Endothelial cell (in vitro differentiated cells): ENCODE data around the gene ASCL5. TPM values are rescaled to one million over a fixed set of nuclear protein-coding genes. Genes with fewer than 3 reads are reported as not detected.
A peak's percentile ranks its signal among the peaks of the same experiment; 100 is the strongest.

Experiments
- DNase-seq: peaks from one replicate; pipeline ENCODE4 v3.0.0; 2021; ENCODE audit warnings: low spot score
- H3K27ac Mint-ChIP-seq: one replicate; pipeline ENCODE4 v1.8.0; 2021; ENCODE audit warnings: mixed read lengths, inconsistent platforms; ENCODE audit not compliant: unreplicated experiment
- H3K27me3 Mint-ChIP-seq: one replicate; pipeline ENCODE4 v1.8.0; 2021; ENCODE audit warnings: mild to moderate bottlenecking, moderate library complexity, mixed read lengths, inconsistent platforms; ENCODE audit not compliant: unreplicated experiment
- H3K36me3 Mint-ChIP-seq: one replicate; pipeline ENCODE4 v1.8.0; 2021; ENCODE audit warnings: mild to moderate bottlenecking, low read depth, mixed read lengths, inconsistent platforms; ENCODE audit not compliant: unreplicated experiment
- H3K4me1 Mint-ChIP-seq: one replicate; pipeline ENCODE4 v1.8.0; 2021; ENCODE audit warnings: mild to moderate bottlenecking, mixed read lengths, inconsistent platforms; ENCODE audit not compliant: unreplicated experiment
- H3K4me3 Mint-ChIP-seq: one replicate; pipeline ENCODE4 v1.8.0; 2021; ENCODE audit warnings: mild to moderate bottlenecking, mixed read lengths, inconsistent platforms; ENCODE audit not compliant: unreplicated experiment
- H3K9me3 Mint-ChIP-seq: one replicate; pipeline ENCODE4 v1.8.0; 2021; ENCODE audit warnings: mixed read lengths, inconsistent platforms; ENCODE audit not compliant: unreplicated experiment
- CTCF ChIP-seq: fragments of 200-600 bp; sonication (generic); IDR thresholded peaks from one replicate; pipeline ENCODE4 v1.5.0; 2021; ENCODE audit warnings: antibody characterized with exemption; ENCODE audit not compliant: unreplicated experiment
- total RNA-seq: library from RNA; stranded (reverse); fragmentation: NEBNext Ultra II Directional; extraction: Animal tissue kit (Norgen Biotek cat#: 25700); gene quantifications from one replicate; pipeline ENCODE4 v1.2.1, GENCODE V29; 2021; ENCODE audit not compliant: unreplicated experiment

ASCL5 gene
- total RNA-seq, 1 donor from 2014 or later = not detected

DNA sequence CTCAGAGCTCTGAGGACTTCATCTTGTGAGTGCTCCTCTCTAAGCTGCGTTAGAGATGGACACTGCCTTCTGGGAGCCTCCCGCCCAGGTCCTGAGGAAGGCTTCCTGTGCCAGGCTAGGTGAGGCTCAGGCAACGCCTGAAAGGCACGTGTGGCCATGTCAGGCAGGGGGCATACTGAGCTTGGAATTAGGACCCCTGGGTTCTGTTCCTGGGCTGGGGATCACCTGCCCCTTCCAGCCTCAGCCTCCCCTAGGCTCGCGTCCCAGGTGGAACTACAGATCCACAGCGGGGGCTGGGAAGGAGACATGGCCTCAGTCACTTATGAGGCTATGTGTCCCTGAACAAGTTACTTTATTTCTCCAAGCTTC, 10.0 kb upstream of the ASCL5 start:
- Mint-ChIP-seq H3K36me3 (peaks cover 43% of the 10 kb centered on the region), H3K27ac (no peak overlapping the region), H3K4me1 (peaks cover 24% of the 10 kb centered on the region), H3K4me3 (no peak overlapping the region), H3K9me3 (no peaks in the 10 kb centered on the region), H3K27me3 (peaks cover 16% of the 10 kb centered on the region)
- DNase-seq = no peak
- TF ChIP-seq CTCF = no peak

DNA sequence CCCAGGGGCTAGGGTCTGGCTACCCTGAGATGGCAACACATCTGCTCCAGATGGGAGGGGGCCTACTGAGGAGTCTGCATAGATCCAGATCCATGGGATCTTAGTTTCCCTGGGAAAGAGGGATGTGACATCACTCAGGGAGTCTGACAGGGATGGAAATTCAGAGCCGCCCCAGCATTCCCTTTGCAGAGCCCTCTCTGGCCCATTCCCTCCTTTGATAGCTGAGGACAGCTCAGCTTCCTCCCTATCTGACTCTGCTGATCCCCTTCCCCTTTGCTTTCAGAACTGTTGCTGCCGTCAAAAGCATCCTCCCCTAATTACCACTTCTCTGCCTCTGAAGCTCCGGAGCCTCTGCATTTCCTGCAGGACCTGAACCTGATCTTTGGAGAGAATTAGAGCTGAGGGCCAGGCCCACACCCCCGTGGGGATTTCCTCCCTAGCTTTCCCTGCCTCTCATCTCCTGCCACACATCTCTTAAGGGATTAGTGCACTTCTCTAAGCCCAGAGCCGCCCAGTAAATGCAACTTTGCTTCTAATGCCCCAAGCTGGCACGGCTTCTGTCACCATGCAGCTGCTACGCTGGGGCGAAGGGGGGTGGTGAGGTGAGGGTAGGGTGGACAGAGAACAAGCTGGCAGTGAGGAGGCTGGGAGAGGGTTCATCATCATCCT, 9.5 kb upstream of the ASCL5 start:
- H3K27ac Mint-ChIP-seq = no peak overlapping the region
- H3K4me1 Mint-ChIP-seq = peaks cover 28% of the 10 kb centered on the region
- peaks cover 46% of the 10 kb centered on the region for H3K36me3 Mint-ChIP-seq
- peaks cover 16% of the 10 kb centered on the region for H3K27me3 Mint-ChIP-seq
- H3K9me3 Mint-ChIP-seq = no peaks in the 10 kb centered on the region
- no peak for TF ChIP-seq CTCF
- no peak overlapping the region for H3K4me3 Mint-ChIP-seq
- no peak for DNase-seq

- no peak for TF ChIP-seq CTCF
- no peak for DNase-seq
- Mint-ChIP-seq H3K4me3 (peak overlapping the region; percentile 49), H3K9me3 (no peaks in the 10 kb centered on the region), H3K4me1 (peaks cover 26% of the 10 kb centered on the region), H3K36me3 (peaks cover 36% of the 10 kb centered on the region), H3K27me3 (peaks cover 14% of the 10 kb centered on the region), H3K27ac (no peak overlapping the region)
Observed at GRCh38 chr1:201134405-201134804, 7.4 kb upstream of the ASCL5 start.

DNA sequence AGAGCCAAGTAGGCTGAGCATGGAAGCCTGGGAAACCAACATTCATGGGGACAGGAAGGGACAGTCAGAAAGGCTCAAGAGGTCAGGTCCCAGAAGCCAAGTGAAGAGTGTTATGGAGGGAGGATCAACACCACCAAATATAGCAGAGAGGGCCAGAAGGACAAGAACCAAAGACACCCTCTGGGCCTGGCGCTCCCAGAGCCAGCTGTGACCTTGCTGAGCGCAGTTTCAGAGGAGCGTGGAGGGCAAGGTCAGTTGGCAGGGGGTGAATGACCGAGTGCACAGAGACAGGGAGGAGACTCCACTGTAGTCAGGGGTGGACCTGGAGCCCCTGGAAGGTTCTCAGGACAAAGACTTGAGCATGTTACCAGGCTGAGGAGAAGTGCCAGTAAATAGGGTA, 4.4 kb upstream of the ASCL5 start:
- peaks cover 14% of the 10 kb centered on the region for H3K4me1 Mint-ChIP-seq
- TF ChIP-seq CTCF = no peak
- H3K27me3 Mint-ChIP-seq = peaks cover 14% of the 10 kb centered on the region
- peak overlapping the region; percentile 12 for H3K4me3 Mint-ChIP-seq
- peaks cover 28% of the 10 kb centered on the region for H3K36me3 Mint-ChIP-seq
- DNase-seq = no peak
- H3K27ac Mint-ChIP-seq = no peak overlapping the region
- no peaks in the 10 kb centered on the region for H3K9me3 Mint-ChIP-seq

DNA sequence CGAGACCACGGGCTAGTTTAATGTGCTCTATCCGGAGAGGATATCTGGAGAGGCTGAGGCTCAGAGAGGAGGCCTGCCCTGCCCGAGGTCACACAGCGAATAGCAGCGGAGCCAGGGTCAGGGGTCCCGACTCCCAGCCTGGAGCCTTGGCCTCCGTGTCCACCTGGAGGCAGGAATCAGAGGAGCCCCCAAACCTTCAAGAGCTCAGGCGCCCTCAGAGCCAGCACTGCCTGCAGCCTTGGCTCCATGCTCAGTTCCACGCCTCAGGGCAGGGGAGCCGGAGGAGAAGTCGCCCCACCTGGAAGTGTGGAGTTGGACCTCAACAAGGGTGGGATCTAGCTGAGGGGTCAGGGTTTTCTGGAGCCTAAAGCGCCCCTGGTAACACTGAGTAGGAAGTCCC, 2.0 kb upstream of the ASCL5 start:
- Mint-ChIP-seq H3K4me1 (peaks cover 5% of the 10 kb centered on the region), H3K9me3 (no peaks in the 10 kb centered on the region), H3K27ac (no peak overlapping the region), H3K27me3 (peaks cover 10% of the 10 kb centered on the region), H3K36me3 (peaks cover 19% of the 10 kb centered on the region), H3K4me3 (no peak overlapping the region)
- DNase-seq = no peak
- no peak for TF ChIP-seq CTCF
